Activated CD4-positive, alpha-beta T cell treated with anti-CD3 and anti-CD28 coated beads, Interleukin-2, amount 50 U/mL, for 4 hours (primary cell): ENCODE data around the gene NHERF1.

Experiments used
- DNase-seq, 2 experiments: peaks; one replicate each; pipeline ENCODE4 v3.0.0-alpha.2; 2020

The NHERF1 gene

GRCh38 chr17:74790161-74791058, 42.0 kb downstream of the NHERF1 start:
- DNase-seq = no peak

DNA sequence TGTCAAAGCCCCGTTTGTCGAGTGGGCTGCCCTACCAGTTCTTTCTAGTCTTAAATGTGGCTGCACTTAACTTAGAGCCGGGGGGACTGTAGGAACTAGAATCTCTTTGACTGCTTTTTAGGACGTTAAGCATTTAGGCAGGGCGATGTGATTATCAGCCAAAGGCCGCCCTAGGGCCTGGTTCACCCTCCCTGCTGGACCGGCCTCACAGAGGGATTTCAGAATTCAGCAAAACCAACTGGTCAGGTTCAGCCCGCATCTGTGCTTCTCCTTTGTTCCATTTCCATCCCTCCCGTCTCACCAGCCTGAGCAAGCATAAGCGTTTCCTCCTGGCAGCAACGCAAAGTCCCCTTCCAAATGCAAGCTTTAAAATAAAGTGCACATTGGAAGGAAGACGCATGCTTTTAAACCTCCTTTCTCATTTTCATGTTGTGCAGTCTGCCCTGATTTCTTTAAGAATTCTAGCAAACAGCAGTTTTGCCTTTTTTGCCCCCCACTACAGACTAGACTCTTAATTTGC, 44.2 kb downstream of the NHERF1 start:
- no peak for DNase-seq

- DNase-seq = no peak
Measured at GRCh38 chr17:74795327-74796020, 47.0 kb downstream of the NHERF1 start.

GRCh38 chr17:74796211-74796610, 47.8 kb downstream of the NHERF1 start:
- no peak for DNase-seq

DNA sequence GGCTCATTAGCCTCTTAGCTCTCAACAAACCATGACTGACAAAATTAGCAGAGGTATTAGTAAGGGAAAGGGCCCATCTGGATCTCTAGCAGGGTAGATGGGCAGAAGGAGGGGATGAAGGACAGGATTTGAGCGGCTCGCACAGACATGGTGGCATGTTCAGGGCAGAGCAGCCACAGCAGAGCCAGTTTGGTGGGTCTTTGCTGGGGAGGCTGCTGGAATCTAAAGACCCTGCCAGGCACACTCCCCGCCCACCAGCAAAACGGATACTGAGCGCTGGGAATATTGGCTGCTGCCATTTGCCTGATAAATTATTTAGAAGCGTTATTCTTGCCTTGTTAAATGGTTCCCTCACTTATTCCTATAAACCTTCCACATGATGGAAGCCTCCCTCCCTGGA, 48.4 kb downstream of the NHERF1 start:
- DNase-seq = no peak

DNA sequence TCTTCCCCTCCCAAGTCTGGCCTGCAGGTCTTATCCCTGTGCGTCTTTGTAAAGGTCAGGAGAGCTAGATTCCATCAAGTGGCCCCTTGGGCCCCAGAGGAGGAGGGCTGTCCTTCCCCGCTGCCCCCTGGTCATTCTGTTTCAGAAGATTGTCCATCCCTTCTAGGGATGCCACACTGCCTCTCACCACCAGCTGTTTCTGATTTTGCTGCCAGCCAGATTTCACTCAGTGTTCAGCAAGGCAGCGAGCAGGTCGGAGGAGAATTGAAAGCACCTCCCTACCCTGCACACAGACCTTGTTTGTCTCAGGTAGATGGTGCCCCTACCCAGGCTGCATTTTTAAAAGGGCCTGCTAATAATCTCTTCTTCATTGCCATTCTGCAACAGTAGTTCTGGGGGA, 49.4 kb downstream of the NHERF1 start:
- DNase-seq = no peak

- no peak for DNase-seq
Measured at GRCh38 chr17:74798239-74798707, 49.8 kb downstream of the NHERF1 start.

GRCh38 chr17:74799097-74799496, 50.7 kb downstream of the NHERF1 start:
- no peak for DNase-seq

DNA sequence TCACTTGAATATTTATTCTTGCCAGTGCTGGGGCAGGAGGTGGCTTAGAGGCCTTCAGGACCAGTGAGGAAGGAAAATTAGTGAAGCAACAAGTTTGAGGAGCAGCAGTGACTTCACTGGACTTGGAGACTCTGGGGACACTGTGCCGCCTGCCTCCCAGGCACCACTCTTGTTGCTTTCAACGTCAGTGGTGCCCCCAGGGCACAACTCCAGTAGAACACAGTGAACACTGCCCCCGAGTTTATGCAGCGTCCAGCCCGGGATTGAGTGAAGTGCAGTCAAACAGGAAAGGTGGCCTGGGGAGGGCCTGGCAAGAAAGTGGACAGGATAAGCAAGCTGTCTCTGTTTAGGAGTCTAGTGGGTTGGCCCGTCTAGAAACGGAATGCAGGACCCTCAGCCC, 52.1 kb downstream of the NHERF1 start:
- DNase-seq = no peak

DNA sequence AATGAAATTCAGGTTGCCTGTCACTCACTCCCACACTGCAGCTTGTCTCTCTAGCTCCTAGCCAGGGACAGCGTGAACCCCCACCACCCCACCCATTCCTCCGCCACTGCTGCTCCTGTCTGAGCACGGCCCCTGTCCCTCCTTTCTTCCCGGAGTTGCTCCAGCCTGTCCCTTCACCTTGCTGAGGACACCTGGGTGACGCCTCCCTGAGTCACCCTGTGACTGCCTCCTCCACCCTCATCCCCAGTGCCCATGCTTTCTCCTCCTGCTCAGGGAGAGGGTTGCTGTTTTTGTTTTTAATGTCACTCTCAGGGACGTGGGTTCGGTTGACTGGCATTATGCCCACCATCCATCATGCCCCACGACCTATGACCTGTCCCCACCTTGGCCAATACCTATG, 53.5 kb downstream of the NHERF1 start:
- no peak for DNase-seq

DNA sequence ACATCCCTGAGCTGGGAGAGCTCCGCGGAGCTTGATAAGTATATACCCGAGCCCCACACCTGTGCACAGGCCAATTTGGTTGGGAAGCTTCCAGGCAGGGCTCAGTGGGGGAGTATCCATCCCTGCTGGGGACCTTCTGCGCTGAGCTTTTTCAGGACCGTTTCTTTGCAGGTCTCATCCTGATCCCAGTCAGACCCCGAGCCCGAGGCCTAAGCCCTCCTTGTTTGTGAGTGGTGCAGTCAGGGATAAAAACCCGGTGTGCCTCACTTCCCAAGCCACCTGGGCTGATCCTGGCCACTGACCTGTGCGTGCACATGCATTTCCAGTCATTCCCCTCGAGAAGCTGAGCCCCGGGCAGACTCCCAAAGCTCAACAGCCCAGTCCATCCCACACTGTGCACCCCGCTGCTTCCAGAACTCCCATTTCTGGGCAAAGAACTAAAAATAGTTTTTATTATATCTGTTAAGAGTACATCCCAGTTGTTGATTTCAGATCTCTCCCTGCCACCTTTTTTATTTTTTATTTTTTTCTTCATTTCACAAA, 55.0 kb downstream of the NHERF1 start:
- DNase-seq = no peak

DNA sequence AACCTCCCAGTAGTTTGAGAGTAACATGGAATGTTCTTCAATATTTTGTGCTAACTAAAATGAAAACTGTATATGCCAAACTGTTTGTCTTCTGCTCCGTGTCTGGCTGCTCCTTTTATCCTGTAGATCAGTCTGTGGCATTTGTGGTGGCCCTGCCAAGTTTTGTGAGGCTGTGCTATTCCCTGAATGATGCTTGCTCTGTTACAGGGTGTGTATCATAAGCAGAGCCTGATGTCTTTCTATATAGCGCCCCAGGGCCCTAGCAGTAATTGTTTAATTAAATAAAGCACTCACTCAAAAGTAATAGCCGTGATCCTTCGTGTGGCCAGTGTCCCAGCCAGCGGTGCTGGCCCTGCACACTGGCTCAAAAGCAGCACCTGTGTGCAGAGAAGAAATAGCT, 55.5 kb downstream of the NHERF1 start:
- no peak for DNase-seq

GRCh38 chr17:74804683-74805082, 56.3 kb downstream of the NHERF1 start:
- no peak for DNase-seq

DNA sequence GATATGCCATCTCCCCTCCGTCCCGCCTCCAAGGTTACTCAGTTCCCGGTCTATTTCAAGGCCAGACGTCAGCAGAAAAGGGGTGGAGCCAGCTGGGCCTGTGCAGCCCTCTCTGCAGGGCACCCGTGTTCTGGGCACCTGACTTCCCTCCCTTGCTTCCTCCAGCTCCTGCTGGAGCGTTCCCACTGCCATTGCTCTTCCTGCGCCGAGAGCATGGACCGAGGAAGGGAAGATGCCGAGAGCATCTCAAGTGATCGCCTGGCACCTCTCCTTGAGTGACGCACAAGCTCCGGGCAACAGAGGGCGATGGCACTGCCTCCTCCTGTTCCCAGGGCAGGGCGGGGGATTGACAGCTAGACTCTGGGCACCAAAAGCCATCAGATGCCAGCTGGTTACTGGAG, 57.2 kb downstream of the NHERF1 start:
- no peak for DNase-seq

- DNase-seq = no peak
Measured at GRCh38 chr17:74806334-74806733, 57.9 kb downstream of the NHERF1 start.

- no peak for DNase-seq
Measured at GRCh38 chr17:74807441-74807840, 59.0 kb downstream of the NHERF1 start.

GRCh38 chr17:74807925-74808324, 59.5 kb downstream of the NHERF1 start:
- no peak for DNase-seq

- no peak for DNase-seq
Measured at GRCh38 chr17:74808714-74809430, 60.4 kb downstream of the NHERF1 start.

DNA sequence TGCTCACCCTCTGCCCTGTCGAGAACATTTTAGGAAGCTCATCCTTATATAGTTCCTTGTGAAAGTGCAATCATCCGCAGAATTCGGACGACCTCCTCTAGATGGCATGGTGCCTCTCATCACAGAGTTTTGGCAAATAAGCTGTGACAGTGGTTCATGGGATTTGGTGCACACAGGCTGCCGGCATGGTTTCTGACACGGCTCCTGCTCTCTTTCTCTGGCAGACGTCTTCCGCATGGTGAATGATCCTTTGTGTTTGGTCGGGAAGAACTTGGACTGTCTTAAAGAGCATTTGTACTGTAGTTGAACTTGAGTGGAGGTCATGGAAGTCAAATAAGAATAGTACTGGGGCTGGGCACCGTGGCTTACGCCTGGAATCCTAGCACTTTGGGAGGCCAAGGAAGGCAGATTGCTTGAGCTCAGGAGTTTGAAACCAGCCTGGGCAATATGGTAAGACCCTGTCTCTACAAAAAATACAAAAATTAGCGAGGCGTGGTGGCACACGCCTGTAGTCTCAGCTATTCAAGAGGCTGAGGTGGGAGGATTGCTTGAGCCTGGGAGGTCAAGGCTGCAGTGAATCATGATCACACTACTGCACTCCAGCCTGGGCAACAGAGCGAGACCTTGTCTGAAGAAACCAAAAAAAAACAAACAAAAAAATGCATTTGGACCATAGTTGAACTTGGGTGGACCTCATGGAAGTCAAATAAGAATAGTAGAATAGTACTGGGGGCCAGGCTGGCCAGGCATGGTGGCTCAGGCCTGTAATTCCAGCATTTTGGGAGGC, 62.5 kb downstream of the NHERF1 start:
- DNase-seq = no peak

- no peak for DNase-seq
Measured at GRCh38 chr17:74812109-74813009, 63.9 kb downstream of the NHERF1 start.

- DNase-seq = no peak
Measured at GRCh38 chr17:74814453-74814852, 66.0 kb downstream of the NHERF1 start.
